Measurements from ENCODE around the gene MBOAT2.

GRCh38 chr2:8892111-8892510 lies 111.4 kb downstream of the MBOAT2 start:
- TF ChIP-seq, protein P1, sequence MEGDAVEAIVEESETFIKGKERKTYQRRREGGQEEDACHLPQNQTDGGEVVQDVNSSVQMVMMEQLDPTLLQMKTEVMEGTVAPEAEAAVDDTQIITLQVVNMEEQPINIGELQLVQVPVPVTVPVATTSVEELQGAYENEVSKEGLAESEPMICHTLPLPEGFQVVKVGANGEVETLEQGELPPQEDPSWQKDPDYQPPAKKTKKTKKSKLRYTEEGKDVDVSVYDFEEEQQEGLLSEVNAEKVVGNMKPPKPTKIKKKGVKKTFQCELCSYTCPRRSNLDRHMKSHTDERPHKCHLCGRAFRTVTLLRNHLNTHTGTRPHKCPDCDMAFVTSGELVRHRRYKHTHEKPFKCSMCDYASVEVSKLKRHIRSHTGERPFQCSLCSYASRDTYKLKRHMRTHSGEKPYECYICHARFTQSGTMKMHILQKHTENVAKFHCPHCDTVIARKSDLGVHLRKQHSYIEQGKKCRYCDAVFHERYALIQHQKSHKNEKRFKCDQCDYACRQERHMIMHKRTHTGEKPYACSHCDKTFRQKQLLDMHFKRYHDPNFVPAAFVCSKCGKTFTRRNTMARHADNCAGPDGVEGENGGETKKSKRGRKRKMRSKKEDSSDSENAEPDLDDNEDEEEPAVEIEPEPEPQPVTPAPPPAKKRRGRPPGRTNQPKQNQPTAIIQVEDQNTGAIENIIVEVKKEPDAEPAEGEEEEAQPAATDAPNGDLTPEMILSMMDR (IDR thresholded peaks at IDR 0.05), result no peak
- TF ChIP-seq POLR2A (IDR thresholded peaks at IDR 0.05), result no peak
